ENCODE measurements around the gene PSG7. TPM values are rescaled to one million over a fixed set of nuclear protein-coding genes. Genes with fewer than 3 reads are reported as not detected.

Gene PSG7
- total RNA-seq = not detected

GRCh38 chr19:42937107-42937506 is at the start of gene PSG7:
TSS of gene PSG7 (minus strand) at chr19:42937207. CDS start at chr19:42937076, 131 bp downstream.

GRCh38 chr19:42917634-42918033 is 19.4 kb downstream of the PSG7 start, which contains the start of gene PSG6:
TSS of gene PSG6 (minus strand) at chr19:42917894. CDS start at chr19:42917792, 102 bp downstream.

GRCh38 chr19:42879613-42880012 is 57.4 kb downstream of the PSG7 start, which contains the start of gene PSG1:
TSS of gene PSG1 (minus strand) at chr19:42879713. CDS start at chr19:42879581, 132 bp downstream.

Other genes starting within 250 kb of the PSG7 start
- gene PSG3, start 196.7 kb downstream of the PSG7 start, total RNA-seq = not detected
- gene PSG8, start 171.5 kb downstream of the PSG7 start, total RNA-seq = not detected
- gene PSG1, start 57.5 kb downstream of the PSG7 start, total RNA-seq = not detected
- gene PSG6, start 19.3 kb downstream of the PSG7 start, total RNA-seq = not detected
- not detected for gene PSG11, start 89.3 kb upstream of the PSG7 start, total RNA-seq
- gene PSG2, start 145.5 kb upstream of the PSG7 start, total RNA-seq = not detected
- not detected for gene PSG5, start 249.3 kb upstream of the PSG7 start, total RNA-seq

Data from diencephalon (tissue), 1 donor.